ENCODE measurements around the gene KDM5C.

KDM5C gene

GRCh38 chrX:53224860-53225797 lies at the start of gene KDM5C:
Gene KDM5C (minus strand): TSS chrX:53225207. CDS start chrX:53224889, 318 bp downstream.
- peak; percentile 88 for DNase-seq

- DNase-seq = no peak
Measured at GRCh38 chrX:53272808-53273337, 47.9 kb upstream of the KDM5C start.

DNA sequence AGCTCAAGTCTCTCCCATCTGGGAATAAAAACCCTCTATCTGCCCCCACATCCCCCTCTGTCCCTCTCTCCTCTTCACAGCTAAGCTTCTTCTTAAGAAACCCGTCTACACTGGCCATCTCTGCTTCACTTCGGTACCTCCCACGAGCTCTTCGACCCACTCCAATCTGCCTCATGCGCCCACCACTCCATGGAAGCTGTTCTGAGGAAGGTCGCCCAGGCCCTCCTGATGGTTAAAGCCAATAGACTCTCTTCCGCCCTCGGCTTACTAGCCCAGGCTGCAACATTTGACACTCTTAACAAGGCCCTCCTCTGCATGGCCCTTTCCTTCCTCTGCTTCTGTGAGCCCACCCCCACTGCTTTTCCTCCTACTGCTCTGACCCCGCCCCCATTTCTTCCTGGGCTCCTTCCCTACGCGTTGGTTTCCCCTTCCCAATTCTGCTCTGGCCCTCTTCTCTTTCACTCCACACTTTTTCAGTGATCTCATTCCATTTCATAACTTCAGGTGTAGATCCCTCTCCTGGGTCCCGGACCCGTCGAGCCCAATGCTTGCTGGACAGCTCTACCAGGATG lies 44.6 kb upstream of the KDM5C start:
- no peak for DNase-seq

DNA sequence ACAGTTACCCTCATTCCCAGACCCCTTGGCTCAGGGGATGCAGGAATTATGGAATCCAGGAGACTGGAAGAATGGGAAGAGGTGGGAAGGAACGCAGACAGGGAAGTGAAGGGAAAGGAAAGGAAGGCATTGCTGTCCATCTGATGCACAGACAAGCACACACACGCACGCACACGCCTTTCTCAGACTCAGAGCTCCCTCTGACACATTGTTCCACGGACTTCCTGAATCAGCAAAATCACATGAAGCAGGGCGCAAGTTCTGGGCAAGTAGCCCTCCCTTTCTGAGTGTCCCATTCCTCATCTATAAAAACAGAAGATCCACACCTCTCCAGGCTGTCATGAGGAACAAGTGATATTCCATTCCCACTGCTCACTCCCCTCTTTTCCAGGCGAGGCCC lies 43.2 kb upstream of the KDM5C start:
- DNase-seq = peak; percentile 14

GRCh38 chrX:53266914-53267313 lies 41.9 kb upstream of the KDM5C start:
- DNase-seq = peak; percentile 35

DNA sequence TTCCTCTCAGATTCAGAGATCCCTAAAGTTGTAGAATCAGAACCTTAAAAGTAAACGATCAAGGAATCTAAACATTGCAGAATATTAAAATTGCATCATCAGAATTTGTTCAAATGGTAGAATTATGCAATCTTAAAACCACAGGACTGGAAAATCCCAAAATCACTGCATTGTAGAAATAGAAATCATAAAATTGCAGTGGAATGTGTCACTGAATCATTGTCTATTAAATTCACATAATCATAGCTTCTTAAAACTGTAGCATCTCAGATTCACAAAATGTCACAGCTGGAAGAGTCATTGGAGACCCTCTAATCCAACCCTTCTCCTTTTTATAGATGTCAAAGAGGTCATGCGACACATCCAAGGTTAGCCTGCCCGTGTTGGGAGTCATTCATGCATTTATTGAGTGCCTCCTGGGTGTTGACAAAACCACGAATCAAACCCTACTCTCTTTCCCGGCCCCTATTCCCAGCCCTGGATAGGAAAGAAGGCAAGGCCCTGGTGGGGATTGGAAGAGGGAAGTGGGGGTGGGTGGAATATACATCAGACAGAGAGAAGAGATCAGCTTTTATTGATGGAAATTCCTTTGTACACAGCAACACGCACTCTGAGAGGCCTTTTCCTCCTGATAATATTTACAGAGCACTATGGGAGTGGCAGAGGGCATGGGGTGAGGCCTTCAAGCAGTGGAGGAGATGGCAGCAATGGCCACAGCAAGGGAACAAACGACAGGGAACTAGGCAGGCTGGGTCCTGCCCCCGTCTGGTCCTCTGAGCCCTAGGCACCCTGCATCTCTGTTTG lies 41.0 kb upstream of the KDM5C start:
- peak; percentile 74 for DNase-seq

DNA sequence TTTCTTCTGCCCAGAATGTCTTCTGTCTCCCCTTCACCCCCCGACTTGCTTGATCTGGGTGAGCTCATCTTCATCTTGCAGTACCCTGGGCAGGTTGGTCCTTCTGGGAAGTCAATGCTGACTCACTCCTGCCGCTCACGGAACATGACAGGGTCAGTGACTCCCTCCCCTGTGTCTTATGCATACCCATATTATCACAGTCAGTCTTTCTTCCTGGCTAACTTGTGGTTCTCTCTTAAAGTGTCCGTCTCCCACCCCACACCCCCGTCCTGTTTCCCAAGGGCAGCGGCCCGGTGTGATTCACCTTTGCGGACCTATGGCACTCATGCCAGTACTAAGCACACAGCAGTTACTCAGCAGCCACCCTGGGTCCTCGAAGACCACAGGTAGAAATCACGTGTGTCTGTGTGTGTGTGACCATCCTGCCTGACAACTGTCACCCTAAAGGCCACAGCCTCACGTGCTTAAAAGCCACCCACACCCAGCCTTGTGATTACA lies 38.6 kb upstream of the KDM5C start:
- DNase-seq = peak; percentile 45

DNA sequence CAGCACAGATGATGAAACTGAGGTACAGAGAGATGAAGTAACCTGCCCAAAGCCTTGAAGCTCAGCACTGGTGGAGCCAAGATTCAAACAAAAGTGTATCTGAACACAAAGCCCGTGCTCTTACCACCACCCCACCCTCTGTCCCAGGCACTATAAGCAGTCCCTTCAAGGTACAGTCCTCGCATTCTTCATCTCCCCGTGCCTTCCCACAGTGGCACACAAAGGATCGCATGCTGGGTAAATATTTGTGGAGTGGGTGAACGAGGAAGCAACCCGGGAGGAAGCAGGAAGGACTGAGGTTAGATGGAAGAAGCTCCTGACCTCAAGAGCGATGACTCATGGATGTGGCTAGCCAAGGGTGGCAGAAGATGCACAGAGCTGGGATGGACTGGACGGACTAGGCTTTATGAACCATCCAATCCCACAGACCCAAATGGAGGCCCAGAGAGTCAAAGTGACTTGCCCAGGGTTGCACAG lies 37.9 kb upstream of the KDM5C start:
- peak; percentile 72 for DNase-seq

DNA sequence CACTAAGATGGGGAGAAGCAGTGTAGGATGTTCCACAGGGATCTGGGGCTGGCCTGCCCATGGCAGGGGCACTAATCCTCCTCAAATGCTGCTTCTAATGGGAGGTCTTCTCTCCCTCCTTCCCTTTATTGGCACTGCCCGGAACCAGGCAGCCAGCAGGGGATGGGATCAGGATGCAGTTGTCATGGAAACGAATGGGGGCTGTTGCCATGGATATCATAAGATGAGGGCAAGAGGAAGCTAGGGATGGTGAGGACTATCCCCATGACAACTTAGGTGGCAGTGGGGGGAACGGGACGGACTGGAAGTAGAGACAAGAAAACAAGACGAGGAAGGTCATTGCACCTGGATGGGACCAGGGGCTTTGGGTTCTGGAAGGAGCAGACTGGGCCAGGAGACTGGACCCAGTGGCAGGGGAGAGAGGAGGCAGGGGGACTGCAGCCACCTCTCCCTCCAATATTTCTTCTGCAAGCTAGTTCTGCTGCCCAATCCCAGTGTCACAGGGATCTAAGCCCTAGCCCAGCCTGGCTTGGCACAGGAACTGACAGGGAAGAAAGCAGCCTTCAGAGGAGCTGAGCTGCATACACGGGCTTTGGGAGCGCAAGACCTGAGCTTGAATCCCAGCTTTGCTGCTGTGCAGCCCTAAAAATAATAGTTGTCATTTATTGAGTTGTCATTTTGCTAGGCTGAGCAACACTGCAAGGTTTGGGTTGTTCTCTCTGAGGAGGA lies 37.3 kb upstream of the KDM5C start:
- DNase-seq = no peak

GRCh38 chrX:53261355-53261972 lies 36.5 kb upstream of the KDM5C start:
- no peak for DNase-seq

- no peak for DNase-seq
Measured at GRCh38 chrX:53260836-53261235, 35.8 kb upstream of the KDM5C start.

DNA sequence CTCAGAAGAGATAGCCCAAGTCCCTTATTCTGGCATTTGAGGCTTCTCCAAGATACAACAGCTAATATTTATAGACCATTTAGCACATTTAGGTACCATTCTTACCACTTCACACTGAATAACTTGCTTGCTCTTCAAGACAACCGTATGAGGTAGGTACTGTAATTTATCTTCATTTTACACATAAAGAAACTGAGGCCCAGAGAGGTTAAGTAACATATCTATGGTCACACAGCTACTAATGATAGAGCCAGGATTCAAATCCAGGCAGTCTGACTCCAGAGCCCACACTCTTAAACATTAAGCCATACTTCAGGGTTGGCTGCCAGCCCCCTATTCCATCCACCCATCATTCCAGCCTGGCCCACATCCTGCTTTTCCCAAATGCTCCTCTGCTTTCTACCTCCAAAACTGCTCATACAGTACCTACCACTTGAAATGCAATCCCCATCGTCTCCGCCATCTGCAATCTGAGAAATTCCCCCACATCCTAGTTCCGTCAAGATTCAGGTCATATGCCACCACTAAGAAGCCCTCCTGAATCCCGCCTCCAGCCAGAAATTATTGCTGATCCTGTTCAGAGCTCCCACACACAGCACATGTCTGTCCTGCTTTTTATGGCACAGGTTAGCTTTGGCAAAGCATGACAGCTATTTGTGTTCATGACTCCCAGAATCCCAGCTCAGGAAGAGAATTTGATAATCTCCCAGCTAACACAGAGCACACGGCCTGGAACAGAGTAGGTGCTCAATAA lies 32.8 kb upstream of the KDM5C start:
- no peak for DNase-seq

DNA sequence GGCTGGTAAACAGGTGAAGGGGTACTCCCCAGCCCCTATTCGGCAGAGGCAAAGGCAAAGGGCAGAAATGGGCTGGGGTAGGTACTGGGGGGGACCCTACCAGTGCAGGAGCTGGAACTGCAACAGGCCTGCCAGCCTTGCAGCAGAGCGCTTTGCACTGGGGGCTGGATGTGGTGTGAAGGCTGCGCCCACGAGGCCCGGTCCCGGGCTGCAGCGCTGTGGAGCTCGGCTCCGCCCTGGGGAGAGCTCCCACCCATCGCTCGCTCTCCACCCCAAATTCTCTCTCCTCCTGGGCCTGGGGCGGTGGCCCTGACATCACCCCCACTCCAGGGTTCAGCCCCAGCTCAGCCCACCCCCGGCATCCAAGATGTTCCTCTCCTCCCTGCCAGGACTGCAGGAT lies 32.2 kb upstream of the KDM5C start:
- DNase-seq = no peak

GRCh38 chrX:53256446-53257041 lies 31.5 kb upstream of the KDM5C start:
- DNase-seq = no peak

DNA sequence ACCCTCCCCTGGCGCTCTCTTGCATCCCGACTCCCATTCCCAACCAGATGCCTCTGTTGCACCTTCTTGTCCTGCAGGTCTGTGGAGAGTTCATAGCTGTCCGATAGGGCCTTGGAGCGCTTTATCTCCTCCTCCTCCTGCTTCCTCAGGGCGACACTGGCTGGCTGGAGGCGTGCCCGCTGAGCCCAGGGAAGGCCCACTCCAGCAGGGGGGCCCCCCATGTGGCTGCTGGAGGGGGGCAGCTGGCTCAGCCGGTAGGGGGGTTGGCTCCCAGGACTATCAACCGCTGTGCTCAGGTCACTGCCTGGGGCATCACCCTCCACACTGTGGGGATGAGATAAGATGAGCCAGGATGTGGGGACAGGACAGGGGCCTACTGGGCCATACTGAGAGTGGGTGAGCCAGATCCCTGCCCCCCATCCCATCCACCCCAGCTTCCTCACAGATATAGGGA lies 30.8 kb upstream of the KDM5C start:
- DNase-seq = no peak

DNA sequence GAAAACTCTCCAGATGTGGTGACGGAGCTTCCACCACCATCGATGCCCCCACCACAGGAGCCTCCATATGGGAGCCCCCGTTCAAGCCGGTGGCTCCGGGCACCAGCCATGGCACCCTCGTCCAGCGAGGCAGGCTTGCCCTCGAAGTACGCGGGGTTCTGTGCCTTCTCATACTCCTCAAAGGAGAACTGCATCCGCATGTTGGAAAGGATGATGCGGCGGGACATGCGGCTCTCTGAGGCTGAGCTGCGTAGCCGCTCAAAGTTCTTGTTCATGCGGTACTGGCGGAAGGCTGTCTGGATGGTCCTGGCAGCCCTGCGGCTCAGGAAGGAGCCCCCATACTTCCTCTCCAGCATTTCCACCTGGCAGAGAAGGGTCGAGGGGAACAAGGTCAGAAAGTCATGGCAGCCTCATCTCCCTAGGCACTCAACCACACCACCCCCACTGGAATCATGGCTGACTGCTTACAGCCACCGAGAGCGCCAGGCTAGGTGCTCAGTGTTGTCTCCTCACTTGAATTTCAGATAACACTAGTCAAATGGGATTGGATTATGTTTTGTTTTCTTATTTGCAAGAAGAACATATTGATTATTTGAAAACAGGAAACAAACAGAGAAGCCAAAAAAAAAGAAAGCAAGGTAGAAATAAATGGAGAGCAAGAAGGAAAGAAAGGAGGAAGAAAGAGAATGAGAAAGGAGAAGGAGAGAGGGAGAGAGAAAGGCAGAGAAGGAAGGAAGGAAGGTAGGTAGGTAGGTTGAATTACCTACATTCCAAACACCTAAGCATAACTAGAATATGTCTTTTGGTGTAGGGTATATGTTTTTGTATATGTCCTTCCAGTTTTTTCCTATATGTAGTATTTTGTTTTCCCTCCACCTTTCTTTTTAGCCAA lies 29.8 kb upstream of the KDM5C start:
- DNase-seq = no peak

GRCh38 chrX:53253293-53254020 lies 28.4 kb upstream of the KDM5C start:
- DNase-seq = no peak

- DNase-seq = no peak
Measured at GRCh38 chrX:53251307-53251706, 26.3 kb upstream of the KDM5C start.

DNA sequence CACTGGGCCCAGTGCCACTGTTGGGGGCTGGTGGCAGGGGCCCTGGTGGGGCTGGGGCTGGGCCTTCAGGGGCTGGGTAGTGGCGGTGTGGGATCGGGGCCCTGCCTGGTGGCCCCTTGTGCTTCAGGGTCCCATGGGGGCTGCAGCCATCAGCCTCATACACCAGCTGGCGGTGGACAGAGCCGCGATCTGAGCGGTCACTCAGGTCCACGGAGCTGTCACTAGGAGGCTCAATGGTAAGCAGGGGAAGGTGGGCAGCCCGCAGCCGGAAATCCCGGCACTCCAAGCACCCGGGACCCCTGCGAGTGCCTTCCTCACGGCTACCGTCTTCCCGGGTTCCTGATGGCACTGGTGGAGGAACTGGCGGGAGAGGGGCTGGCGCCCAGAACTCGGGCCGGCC lies 25.5 kb upstream of the KDM5C start:
- DNase-seq = no peak
